Renal cortex interstitium (tissue), 11 donors: Measurements from ENCODE around the gene MUCL1. TPM values are rescaled to one million over a fixed set of nuclear protein-coding genes. Genes with fewer than 3 reads are reported as not detected.
"Not testable (repeated sequence)": the region's sequence is repeated elsewhere in the genome, so short reads cannot be mapped to it uniquely, and the experiment has no call there.

ENCODE experiments used
- DNase-seq, 11 donors: peaks; one replicate each; pipeline ENCODE4 v3.0.0-alpha.2; 2013; ENCODE audit warnings: low read depth in 9 of 11, low spot score in 4 of 11; ENCODE audit errors: extremely low read depth in 1 of 11
- polyA plus RNA-seq, 3 donors: library from polyadenylated mRNA; unstranded; fragments of 120-200 nt; gene quantifications; one replicate each; pipeline ENCODE4 v1.2.1, GENCODE V29; 2013; ENCODE audit not compliant: insufficient read length in 3 of 3

The MUCL1 gene
- polyA plus RNA-seq, 3 donors, result not detected

DNA sequence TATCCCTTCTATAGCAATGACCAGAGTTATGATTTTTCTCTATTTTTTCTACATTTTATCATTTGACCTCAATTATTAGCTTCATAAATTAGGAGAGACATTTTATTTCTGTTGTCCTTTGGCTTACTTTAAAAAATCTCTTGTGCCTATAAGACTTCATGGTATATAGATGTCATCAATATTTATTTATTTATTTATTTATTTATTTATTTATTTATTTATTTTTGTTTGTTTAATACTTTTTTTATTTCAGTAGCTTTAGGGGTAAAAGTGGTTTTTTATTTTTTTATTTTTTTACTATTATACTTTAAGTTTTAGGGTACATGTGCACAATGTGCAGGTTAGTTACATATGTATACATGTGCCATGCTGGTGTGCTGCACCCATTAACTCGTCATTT lies 28.3 kb downstream of the MUCL1 start:
- not testable (repeated sequence) for DNase-seq

GRCh38 chr12:54888428-54888827 lies 34.1 kb downstream of the MUCL1 start:
- DNase-seq, result not testable (repeated sequence)

GRCh38 chr12:54890339-54890738 lies 36.0 kb downstream of the MUCL1 start:
- DNase-seq, result no peak

DNA sequence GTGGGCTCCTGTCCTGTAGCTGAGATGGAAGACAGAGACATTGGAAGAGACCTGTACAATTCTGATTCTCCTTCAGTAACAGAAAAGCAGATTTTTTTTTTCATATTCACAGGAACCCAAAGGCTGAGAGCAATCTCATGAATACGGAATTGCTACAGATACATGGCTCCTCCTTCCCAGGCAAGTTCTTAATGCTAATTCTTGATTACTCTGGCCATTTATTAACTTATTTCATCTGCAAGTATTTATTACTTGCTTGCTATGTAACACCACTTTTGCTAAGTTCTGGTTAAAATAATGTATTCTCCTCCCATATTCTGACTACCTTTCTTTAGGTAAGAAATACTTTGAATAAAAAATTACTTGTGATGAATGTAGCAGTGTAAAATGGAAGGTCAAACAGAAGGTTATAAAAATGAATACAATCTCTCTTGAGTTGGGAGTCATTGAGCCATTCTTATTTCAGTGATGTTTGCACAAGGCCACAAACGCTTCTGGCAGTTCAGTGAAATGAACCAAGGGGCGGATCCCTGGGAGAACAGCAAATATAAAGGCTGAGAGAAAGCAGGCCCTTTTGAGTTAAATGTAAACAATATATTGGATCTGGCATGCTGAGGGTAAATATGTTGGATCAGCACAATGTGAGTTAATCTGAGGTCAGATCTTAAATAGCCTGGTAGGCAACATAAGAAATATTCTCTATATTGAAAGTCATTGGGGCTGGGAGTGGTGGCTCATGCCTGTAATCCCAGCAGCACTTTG lies 37.6 kb downstream of the MUCL1 start:
- peak in 1 of 11 donors; percentile 2 for DNase-seq

Other genes with a start within 250 kb of the MUCL1 start
- not detected for gene LACRT, start 219.6 kb upstream of the MUCL1 start, polyA plus RNA-seq
- not detected for gene DCD, start 206.2 kb upstream of the MUCL1 start, polyA plus RNA-seq
- under 1 TPM; 0.32 to 0.67 (median 0.50) TPM for gene TESPA1, start 130.2 kb downstream of the MUCL1 start, polyA plus RNA-seq
- gene NEUROD4, start 165.5 kb downstream of the MUCL1 start, polyA plus RNA-seq, result not detected